Measurements from ENCODE around the gene POMC.

- no peak for TF ChIP-seq CTCF (IDR thresholded peaks at IDR 0.05; ENCODE audit: low read depth, low read length, poor library complexity, severe bottlenecking)
- TF ChIP-seq EZH2phosphoT487 (IDR thresholded peaks at IDR 0.05; ENCODE audit: borderline replicate concordance, low read length): no peak
Measured at GRCh38 chr2:25201794-25202193, 33.4 kb upstream of the POMC start.
